CD1c-positive myeloid dendritic cell (primary cell): ENCODE results near the gene CDH3.

Source experiments
- DNase-seq: peaks from one replicate; pipeline ENCODE4 v3.0.0-alpha.2; 2016; ENCODE audit errors: extremely low spot score

CDH3 gene

GRCh38 chr16:68737730-68738629, 92.9 kb downstream of the CDH3 start:
- no peak for DNase-seq

GRCh38 chr16:68739964-68740627, 95.0 kb downstream of the CDH3 start:
- peak; percentile 18 for DNase-seq

- DNase-seq, result peak; percentile 58
Observed at GRCh38 chr16:68740628-68741346, 95.7 kb downstream of the CDH3 start.

GRCh38 chr16:68743664-68744063, 98.6 kb downstream of the CDH3 start:
- DNase-seq, result no peak

- no peak for DNase-seq
Observed at GRCh38 chr16:68744744-68745280, 99.7 kb downstream of the CDH3 start.

GRCh38 chr16:68746951-68747350, 101.8 kb downstream of the CDH3 start:
- DNase-seq, result no peak

- DNase-seq, result no peak
Observed at GRCh38 chr16:68749432-68749831, 104.3 kb downstream of the CDH3 start.
